ENCODE results near the gene ASTN2.

Gene ASTN2

GRCh38 chr9:116566677-116567488 lies 848.0 kb downstream of the ASTN2 start:
- no peak overlapping the region for H3K4me3 ChIP-seq
- no peak for TF ChIP-seq CTCF (IDR thresholded peaks at IDR 0.05)
- no peak for DNase-seq (ENCODE audit: low spot score)
- H3K27ac ChIP-seq = no peak overlapping the region

GRCh38 chr9:116565986-116566385 lies 848.9 kb downstream of the ASTN2 start:
- Histone ChIP-seq H3K27ac (no peak overlapping the region), H3K4me3 (no peak overlapping the region)
- no peak for TF ChIP-seq CTCF (IDR thresholded peaks at IDR 0.05)
- no peak for DNase-seq (ENCODE audit: low spot score)

GRCh38 chr9:116564266-116564793 lies 850.5 kb downstream of the ASTN2 start:
- no peak overlapping the region for H3K27ac ChIP-seq
- DNase-seq (ENCODE audit: low spot score) = no peak
- no peak overlapping the region for H3K4me3 ChIP-seq
- no peak for TF ChIP-seq CTCF (IDR thresholded peaks at IDR 0.05)

GRCh38 chr9:116558818-116559540 lies 855.9 kb downstream of the ASTN2 start:
- TF ChIP-seq CTCF (IDR thresholded peaks at IDR 0.05) = no peak
- no peak overlapping the region for H3K4me3 ChIP-seq
- H3K27ac ChIP-seq = no peak overlapping the region
- no peak for DNase-seq (ENCODE audit: low spot score)

- no peak for DNase-seq (ENCODE audit: low spot score)
- Histone ChIP-seq H3K4me3 (no peak overlapping the region), H3K27ac (no peak overlapping the region)
- no peak for TF ChIP-seq CTCF (IDR thresholded peaks at IDR 0.05)
Observed at GRCh38 chr9:116558035-116558434, 856.8 kb downstream of the ASTN2 start.

- H3K27ac ChIP-seq = no peak overlapping the region
- no peak for TF ChIP-seq CTCF (IDR thresholded peaks at IDR 0.05)
- no peak overlapping the region for H3K4me3 ChIP-seq
- DNase-seq (ENCODE audit: low spot score) = no peak
Observed at GRCh38 chr9:116555556-116556155, 859.2 kb downstream of the ASTN2 start.
